Right renal cortex interstitium (tissue), 3 donors: ENCODE results near the gene ASPSCR1. TPM values are rescaled to one million over a fixed set of nuclear protein-coding genes. Genes with fewer than 3 reads are reported as not detected.
"Not testable (repeated sequence)": the region's sequence is repeated elsewhere in the genome, so short reads cannot be mapped to it uniquely, and the experiment has no call there.

Source experiments
- DNase-seq, 3 donors: peaks; one replicate each; pipeline ENCODE4 v3.0.0-alpha.2; 2013; ENCODE audit warnings: low read depth in 3 of 3, low spot score in 2 of 3
- polyA plus RNA-seq, 3 donors: library from polyadenylated mRNA; unstranded; fragments of 120-200 nt; gene quantifications; one replicate each; pipeline ENCODE4 v1.2.1, GENCODE V29; 2013; ENCODE audit not compliant: insufficient read length in 3 of 3

ASPSCR1 gene
- polyA plus RNA-seq, 3 donors = 19.1 to 23.3 (median 19.8) TPM

DNA sequence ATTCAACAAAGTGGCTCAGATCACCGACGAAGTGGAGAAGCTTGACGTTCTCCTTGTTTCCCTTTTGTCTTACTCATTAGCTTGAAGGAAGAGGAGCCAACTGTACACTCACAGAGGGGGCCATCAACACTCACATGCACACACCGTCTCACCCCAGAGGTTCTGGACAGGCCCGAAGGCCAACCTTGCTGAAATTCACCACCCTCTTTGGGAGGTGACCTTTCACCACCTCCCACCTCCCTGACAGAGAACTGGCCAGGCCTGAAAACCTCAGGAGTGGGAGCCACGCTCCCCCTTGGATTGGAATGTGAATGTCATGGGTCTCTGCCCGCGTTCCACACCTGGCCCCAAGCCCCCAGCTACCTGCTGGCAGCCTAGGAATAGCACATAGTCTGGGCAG is 58.1 kb downstream of the ASPSCR1 start:
- DNase-seq = no peak

DNA sequence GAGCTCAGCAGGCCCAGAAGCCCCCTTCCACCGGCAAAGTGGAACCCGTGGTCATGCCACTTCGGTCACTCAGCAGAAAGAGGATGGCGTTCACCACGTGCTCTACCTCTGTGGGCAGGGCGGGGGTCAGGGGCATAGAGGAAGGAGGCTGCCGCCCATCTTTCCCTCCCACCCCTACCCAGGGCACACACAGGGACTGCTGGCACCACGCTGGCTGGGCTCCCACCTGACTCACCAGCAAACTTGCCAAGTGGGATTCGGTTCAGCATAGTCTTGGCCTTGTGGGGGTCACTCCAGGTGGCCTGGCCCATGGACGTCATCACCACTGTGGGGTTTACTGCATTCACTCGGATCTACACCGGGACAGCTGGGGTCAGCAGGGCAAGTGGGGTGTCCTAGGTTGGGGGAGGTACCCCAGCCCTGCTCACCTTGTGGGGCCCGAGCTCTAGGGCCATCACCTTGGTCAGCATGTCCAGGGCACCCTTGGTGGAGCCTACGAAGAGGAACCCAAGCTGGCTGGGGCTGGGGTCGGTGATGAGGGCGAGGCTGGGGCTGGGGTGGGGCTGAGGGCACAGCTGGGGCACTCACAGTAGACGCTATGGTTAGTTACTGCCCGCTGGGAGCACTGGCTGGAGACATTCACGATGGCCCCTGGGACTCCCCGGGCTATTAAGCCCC is 58.7 kb downstream of the ASPSCR1 start:
- DNase-seq = no peak

DNA sequence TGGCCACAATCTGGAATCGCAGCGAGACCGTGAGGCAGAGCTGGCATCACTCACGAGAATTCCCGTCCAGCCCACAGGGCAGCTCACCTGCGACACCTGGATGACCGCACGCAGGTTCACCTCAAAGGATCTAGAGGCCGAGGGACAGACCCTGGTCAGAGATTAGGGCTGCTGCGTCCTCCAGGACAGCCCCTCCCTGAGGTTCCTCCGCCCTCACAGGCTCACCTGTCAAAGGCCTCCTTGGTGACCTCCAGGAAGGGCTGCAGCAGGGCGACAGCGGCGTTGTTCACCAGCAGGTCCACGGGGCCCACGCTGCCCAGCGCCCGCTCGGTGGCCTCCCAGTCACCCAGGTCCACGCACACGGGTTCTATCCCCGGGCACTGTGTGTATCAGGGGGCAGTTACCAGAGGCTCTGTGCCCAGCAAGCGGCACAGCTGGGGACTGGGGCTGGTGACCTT is 59.2 kb downstream of the ASPSCR1 start:
- DNase-seq = no peak

DNA sequence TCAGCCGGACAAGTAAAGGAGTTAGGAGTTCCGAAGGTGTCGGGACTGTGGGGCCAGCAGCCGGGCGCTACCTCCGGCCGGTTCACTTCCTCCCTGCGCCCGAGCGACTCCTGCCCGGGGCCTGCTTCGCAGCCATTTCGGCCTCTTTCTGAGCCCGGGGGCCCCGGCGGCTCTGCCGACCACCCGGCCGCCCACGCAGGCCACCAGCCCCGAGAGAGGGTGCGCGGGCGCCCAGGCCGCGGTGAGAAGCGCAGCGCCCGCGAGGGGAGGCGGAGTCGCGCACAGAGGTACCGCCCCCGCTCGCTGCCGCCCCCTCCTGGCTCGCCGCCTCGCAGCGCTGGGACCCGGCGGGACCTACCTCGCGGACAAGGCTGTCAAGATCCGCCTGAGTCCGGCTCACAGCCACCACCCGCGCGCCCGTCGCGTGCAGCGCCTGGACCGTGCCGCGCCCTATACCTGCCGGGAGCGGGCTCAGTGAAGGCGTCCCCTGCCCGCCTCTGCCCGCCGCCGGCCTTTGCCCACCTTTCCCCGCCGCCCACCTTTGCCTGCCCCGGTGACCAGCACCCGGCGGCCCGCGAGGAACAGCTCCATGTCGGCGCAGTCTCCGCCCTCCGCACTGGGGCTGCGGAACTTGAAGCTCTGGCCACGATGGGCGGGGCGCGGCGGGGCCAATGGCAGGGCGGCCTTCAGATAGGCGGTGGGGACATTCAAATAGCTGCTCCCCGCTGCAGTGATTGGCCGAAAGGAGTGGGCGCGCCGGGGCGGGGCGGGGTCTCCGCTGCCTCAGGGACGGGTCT is 59.9 kb downstream of the ASPSCR1 start, which contains the start of gene DCXR:
DCXR (minus strand) TSS at position 606 of the 797 bp plus-strand sequence; CDS start at position 591, 15 bp downstream.
- peak; percentile 73 to 91 (median 89) for DNase-seq

DNA sequence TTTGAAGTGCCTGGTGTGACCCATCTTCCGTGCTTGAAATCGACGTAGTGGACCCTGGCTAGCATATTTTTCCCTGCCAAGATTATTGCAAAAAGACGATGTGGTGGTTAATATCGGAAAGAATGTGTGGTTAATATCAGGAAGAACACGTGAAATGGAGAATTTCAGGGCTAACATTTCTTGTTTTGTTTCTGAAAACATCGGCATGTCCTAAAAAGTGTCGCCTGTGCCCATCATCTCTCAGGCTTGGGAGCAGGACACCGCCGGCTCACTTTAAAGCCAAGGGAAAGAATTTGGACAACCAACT is 60.4 kb downstream of the ASPSCR1 start:
- no peak for DNase-seq

DNA sequence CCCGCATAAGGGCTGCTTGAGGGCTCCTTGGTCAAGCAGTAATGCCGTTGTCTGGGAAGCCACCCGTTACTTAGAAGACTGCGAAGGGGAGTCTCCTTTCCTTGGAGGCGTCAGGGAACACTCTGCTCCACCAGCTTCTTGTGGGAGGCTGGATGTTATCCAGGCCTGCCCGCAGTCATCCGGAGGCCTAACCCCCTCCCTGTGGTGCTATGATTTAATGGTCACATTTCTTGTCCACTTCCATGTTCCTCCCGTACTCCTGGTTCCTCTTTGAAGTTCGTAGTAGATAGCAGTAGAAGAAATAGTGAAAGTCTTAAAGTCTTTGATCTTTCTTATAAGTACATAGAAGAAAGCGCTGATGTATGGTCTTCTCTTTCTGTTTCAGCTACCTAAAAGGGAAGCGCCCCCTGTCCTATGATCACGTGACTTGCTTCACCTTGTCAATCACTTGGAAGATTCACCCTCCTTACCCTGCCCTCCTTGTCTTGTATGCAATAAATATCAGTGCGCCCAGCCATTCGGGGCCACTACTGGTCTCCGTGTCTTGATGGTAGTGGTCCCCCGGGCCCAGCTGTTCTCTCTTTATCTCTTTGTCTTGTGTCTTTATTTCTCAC is 61.5 kb downstream of the ASPSCR1 start:
- DNase-seq = not testable (repeated sequence)

DNA sequence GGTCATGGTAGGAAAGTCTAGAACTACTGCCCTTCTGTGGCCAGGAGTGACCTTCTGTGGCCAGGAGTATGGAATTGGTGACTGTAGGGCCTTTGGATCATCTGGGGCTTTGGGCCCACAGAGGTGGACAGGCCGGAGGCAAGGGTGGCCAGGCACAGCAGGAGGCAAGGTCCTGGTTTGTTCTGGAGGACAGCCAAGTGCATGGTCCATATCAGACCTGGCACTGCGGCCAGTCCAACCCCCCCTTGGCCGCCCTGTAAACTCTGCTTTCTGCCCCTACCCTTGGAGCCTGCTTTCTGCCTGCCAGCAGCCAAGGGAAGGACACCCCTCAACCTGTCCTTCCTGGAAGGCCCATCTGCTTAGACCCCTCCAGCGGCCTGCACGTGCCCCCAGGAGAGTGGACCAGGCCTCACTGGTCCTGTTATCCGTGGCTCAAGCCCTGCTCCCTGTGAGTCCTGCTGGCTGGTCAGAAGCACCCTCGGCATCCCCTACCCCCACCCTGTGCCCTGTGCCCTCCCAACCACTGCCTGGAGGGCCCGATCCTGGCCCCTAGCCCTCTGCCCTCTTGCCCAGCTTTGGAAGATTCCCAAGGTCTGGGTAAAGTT is 62.4 kb downstream of the ASPSCR1 start:
- no peak for DNase-seq

DNA sequence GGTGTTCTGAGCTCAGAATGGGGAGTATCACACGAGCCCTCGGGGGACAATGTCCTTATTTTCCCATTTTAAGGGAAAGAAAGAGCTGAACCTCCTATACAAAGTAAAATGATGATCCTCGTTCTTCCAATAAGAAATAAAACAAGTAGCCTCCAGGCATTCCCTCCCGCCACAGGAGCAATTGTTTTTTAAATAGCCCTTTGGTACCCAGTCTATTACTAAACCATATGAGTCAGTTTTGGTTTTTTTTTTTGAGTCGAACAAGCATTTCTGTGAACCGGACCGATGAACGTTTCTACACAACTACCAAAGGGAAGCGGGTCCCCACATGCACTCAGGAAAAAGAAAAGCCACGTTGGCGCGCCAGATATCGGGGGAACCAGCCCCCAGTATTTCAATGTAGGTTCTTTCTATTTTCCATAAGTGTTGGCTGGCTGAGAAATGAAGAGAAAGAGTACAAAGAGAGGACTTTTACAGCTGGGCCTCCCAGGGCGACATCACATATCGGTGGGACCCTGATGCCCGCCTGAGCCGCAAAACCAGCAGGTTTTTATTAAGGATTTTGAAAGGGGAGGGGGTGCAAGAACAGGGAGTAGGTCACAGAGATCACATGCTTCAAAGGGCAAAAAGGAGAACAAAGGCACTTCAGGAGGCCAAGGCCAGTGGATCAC is 63.9 kb downstream of the ASPSCR1 start:
- no peak for DNase-seq

DNA sequence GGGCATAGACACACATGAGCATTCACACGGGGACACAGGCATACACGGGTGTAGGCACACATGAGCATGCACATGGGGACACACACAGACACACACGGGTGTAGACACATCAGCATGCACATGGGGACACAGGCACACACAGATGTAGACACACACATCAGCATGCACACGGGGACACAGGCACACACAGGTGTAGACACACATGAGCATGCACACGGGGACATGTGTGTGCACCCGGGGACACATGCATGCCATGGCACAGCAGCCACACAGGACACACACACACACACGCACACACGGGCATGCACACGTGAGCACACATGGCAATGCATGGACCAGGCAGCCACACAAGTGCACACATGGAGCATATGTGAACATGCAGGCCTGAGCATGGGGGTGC is 65.2 kb downstream of the ASPSCR1 start:
- no peak for DNase-seq

DNA sequence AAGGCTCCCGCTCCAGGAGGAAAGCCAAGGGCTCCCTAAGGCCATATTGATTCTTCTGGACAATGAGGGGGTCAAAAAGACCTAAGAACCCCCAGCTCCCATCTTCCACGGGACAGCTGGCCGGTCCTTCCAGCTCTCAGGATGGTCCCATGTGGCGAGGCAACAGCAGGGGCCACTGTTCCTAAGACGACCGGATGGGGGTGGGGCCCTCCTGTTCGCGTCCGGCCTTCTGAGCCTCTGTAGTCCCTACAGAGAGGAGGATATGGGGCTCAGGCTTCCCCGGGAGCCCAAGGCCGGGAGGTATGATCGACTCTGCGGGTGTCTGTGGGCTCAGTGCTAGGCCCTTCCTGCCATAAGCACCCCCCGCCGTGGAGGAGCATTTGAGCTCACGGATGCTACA is 66.1 kb downstream of the ASPSCR1 start:
- no peak for DNase-seq

DNA sequence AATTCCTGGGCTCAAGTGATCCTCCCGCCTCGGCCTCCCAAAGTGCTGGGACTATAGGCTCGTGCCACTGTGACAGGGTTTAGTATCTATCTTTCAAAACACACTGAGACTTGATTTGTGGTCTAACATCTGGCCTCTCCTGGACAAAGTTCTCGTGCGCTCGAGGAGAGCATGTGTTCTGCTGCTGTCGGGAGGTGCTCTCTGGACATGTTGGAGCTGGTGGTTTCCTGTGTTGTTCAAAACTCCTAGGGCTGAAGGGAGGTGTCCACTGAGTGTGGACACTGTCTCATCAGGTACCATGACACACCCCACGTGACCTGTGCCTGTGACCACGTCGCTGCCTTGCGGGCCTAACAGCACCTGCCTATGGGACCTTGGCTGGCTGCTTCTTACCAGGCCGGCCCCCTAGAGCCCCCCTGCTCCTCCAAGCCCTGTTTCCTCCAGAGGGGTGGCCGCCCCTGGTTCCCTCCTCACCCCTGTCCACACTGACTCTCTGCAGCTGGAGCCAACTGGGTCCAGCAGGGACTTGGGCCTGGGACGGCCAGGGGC is 68.6 kb downstream of the ASPSCR1 start:
- DNase-seq = no peak

DNA sequence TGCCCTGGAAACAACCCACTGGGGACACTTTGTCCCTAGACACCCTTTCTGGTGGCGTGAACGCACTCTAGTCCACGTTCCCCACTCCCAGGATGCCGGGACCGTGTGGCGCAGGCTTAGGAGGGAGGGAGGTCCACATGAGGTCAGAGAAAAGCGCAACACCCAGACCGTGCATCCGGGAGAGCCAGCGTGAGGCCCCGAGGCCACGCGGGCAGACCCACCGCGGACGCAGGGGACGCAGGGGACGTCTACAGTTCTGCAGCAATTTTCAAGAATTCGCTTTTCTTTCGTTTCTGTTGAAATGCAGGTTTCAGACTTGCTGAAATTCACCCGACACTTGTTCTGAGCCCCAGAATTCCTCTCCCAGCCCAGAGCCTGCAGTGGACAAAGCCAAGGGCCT is 69.5 kb downstream of the ASPSCR1 start:
- no peak for DNase-seq

DNA sequence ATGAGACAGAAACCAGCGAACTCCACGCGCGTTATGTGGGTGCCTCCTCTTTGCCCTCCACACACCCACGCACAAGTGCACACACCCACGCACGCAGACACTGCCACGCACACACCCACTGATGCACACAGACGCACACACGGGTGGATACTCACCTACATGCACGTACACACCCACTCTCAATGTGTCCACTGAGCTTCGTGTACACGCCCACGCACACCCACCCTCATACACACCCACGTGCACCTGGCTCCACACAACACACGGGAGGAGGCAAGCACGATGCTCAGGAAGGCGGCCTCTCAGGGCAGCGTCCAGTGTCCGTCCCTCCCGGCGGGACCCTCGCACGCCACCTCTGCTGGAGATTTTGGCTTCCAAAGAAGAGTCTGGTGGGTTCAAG is 70.0 kb downstream of the ASPSCR1 start:
- DNase-seq = no peak

DNA sequence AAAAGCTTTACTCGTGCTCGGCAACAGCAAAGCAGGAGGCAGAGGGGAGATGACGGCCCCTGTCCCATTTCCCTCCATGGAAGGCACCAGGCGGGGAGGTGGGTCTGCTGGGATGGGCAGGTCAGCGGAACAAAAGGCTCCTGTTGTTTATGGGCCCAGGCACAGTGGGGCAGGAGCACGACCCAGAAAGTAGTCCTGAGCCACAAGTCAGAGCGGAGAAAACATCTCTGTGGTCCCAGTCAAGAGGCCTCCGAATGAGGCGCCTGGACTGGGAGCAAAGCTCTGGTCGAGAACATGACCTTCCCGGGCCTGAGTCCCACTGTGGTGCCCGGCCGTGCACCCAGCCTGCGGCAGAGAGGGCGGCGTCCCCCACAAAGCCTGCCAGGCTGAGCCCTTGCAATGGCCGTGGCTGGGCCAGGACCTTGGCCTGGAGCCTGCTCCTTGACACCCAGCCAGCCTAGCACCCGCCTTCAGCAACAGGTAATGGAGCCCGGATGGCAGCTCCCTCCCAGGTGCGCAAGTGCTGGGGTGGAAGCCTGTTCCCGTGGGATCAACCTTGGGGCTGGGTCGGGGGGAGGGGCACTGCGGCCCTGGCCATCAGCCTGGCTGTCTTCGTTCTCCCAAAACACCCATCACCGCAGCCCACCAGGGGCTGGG is 70.6 kb downstream of the ASPSCR1 start:
- DNase-seq = no peak

DNA sequence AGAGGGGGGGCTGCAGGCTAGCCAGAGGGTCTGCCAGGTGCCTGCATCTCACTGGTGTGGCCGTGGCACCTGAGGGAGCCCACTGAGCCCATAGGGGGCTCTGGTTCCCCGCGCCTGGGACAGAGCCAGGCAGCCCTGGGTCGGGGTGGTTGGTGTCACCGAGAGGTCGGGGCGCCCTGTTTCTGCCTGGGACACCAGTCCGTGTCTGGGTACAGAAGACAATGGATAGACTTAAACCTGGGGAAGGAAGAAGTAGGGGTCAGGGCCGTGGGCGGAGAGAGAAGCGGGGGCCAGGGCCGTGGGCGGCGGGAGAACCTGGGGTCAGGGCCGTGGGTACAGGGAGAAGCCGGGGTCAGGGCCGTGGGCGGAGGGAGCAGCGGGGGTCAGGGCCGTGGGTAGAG is 71.1 kb downstream of the ASPSCR1 start:
- no peak for DNase-seq

DNA sequence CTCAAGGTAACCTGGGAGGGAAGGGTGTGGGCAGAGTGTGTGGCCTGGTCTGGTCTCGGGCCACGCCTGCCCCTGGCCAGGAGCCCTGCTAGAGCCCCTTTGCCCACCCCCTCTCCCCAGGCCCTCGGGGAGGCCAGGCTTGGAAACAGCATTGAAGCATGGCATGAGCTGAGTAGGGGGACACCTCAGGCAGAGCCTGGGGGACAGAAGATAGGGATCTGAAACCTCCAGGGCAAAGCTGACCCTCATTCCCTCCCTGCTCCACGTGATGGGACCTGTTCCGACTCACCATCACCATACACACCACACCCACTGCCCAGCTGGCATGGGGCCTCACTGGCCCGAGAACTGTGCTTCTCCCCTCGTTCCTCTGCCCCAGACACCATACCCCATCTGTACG is 71.7 kb downstream of the ASPSCR1 start:
- no peak for DNase-seq

DNA sequence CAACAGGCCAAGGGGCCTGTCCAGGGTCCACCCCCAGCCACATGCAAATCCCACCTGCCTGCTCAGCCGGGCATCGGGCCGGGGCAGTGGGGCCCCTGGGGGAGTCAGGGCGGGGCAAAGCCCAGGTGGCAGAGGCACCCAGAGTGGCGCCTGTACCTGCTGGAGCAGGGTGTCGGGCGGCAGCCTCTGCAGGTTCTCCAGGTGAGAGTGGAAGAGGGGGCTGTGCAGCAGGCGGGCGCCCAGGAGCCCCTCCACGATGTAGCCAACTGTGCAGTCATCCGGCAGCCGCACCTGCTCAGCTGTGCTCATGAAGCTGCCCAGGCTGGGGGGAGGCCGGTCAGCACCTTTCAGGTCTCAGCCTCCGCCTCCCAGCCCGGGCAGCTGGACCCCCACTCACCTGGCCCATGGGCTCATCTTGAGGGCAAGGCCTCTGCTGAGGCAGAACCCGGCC is 72.1 kb downstream of the ASPSCR1 start:
- no peak for DNase-seq

DNA sequence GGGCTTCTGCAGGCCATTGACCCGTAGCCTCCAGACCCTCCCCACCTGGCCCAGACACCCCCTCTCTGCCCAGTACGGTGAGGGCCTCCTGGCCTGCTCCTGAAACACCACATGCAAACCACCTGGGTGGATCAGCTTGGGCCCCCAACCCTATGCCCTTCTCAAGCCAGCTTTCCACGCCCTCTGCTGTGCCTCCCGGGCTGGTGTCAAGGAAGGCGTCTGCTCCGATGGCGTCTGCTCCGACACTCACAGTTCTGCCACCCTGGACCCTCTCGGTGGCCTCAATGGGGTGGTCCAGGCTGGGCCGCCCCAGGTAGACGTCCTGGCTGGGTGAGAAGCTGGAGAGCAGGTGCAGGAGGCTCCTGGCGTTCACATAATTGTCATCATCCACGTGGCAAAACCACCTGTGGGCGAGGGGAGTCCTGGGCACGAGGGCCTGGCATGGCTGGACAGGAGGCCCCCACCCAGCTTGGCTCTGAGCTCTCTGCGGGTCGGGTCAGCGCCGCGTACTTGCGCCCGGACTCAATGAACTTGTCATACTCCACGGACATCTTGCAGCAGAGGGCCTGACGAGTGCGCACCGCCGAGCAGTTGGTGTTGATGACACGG is 72.8 kb downstream of the ASPSCR1 start:
- no peak for DNase-seq
